ENCODE measurements around the gene ATP6V1G1. TPM values are rescaled to one million over a fixed set of nuclear protein-coding genes. Genes with fewer than 3 reads are reported as not detected.
"Not testable (repeated sequence)": the region's sequence is repeated elsewhere in the genome, so short reads cannot be mapped to it uniquely, and the experiment has no call there.

Gene ATP6V1G1
- total RNA-seq, 4 donors from 2014 or later = 90.9 to 310 (median 130) TPM

GRCh38 chr9:114570742-114571141 is 16.8 kb upstream of the ATP6V1G1 start:
- no peak for DNase-seq
- no peak overlapping the region for H3K4me3 ChIP-seq
- H3K27me3 ChIP-seq = no peaks in the 10 kb centered on the region
- H3K27ac ChIP-seq = no peak overlapping the region
- H3K9me3 ChIP-seq = no peaks in the 10 kb centered on the region
- no peaks in the 10 kb centered on the region for H3K4me1 ChIP-seq
- intact Hi-C loops (cut with DNase I; ENCODE audit: low total_unique reads) = no loop called here
- TF ChIP-seq CTCF (IDR thresholded peaks at IDR 0.05) (no peak), POLR2A (IDR thresholded peaks at IDR 0.05) (no peak)
- H3K36me3 ChIP-seq = no peaks in the 10 kb centered on the region

DNA sequence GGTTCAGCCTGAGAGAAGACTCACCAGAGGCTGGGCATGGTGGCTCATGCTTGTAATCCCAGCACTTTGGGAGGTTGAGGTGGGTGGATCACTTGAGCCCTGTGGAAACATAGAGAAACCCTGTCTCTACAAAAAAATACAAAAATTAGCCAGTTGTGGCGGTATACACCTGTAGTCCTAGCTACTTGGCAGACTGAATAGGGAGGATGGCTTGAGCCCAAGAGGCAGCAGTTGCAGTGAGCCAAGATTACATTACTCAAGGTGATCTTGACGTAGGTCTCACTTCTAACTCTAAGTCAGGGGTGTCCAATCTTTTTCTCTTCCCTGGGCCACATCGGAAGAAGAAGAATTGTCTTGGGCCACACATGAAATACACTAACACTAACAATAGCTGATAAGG is 16.2 kb upstream of the ATP6V1G1 start:
- TF ChIP-seq CTCF (IDR thresholded peaks at IDR 0.05) (no peak), POLR2A (IDR thresholded peaks at IDR 0.05) (no peak)
- Histone ChIP-seq H3K9me3 (no peaks in the 10 kb centered on the region), H3K36me3 (no peaks in the 10 kb centered on the region), H3K27me3 (no peaks in the 10 kb centered on the region), H3K4me3 (no peak overlapping the region), H3K4me1 (no peaks in the 10 kb centered on the region), H3K27ac (no peak overlapping the region)
- intact Hi-C loops (cut with DNase I; ENCODE audit: low total_unique reads) = no loop called here
- DNase-seq = no peak

DNA sequence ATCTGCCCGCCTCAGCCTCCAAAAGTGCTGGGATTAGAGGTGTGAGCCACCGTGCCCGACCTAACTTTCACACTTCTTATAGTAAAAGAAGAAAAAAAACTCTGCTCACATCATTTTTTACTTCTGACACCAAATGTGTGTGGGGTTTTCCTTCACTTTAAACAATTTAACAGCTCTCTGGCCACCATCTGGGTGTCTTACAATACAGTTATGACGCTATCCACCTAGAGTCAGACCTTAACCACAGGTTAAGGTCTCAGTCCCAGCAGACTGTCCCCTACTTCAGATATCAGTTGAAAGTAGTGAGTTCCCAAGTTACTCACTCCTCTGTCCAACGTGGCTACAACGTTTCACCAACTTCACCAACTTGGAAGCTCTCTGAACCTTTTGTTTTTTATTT is 15.4 kb upstream of the ATP6V1G1 start:
- DNase-seq = no peak
- Histone ChIP-seq H3K4me3 (no peak overlapping the region), H3K9me3 (no peaks in the 10 kb centered on the region), H3K27me3 (no peaks in the 10 kb centered on the region), H3K27ac (no peak overlapping the region), H3K36me3 (no peaks in the 10 kb centered on the region), H3K4me1 (no peaks in the 10 kb centered on the region)
- intact Hi-C loops (cut with DNase I; ENCODE audit: low total_unique reads) = no loop called here
- no peak for TF ChIP-seq CTCF (IDR thresholded peaks at IDR 0.05)
- TF ChIP-seq POLR2A (IDR thresholded peaks at IDR 0.05) = no peak

DNA sequence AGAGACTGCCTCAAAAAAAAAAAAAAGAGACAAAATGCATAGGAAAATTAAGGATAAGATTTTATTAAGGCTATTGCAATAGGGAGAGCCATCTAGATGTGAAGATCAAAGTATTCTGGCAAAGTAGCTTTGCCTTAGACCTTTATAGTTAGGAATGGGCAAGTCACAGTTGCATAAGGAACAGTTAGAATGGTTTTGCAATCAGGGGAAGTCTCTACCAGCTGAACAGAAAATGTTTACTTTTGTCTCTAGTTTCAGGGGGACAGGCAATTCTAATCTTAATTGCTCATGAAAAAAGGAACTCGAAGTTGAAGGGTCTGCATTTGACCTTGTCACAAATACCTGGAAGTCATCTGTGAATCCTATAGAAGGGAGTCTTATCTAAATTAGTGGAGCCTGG is 13.1 kb upstream of the ATP6V1G1 start:
- TF ChIP-seq POLR2A (IDR thresholded peaks at IDR 0.05) (no peak), CTCF (IDR thresholded peaks at IDR 0.05) (no peak)
- no peak for DNase-seq
- H3K27me3 ChIP-seq = no peaks in the 10 kb centered on the region
- H3K27ac ChIP-seq = no peak overlapping the region
- no peaks in the 10 kb centered on the region for H3K36me3 ChIP-seq
- H3K4me1 ChIP-seq = no peaks in the 10 kb centered on the region
- intact Hi-C loops (cut with DNase I; ENCODE audit: low total_unique reads) = no loop called here
- H3K4me3 ChIP-seq = no peak overlapping the region
- H3K9me3 ChIP-seq = no peaks in the 10 kb centered on the region

GRCh38 chr9:114576779-114577178 is 10.8 kb upstream of the ATP6V1G1 start:
- H3K4me1 ChIP-seq; intact Hi-C loops (cut with DNase I; ENCODE audit: low total_unique reads); H3K27ac ChIP-seq; H3K36me3 ChIP-seq; H3K9me3 ChIP-seq; H3K4me3 ChIP-seq; H3K27me3 ChIP-seq; DNase-seq: not testable (repeated sequence)

- H3K27ac ChIP-seq; H3K9me3 ChIP-seq; DNase-seq; H3K4me1 ChIP-seq; H3K36me3 ChIP-seq; H3K27me3 ChIP-seq; H3K4me3 ChIP-seq; intact Hi-C loops (cut with DNase I; ENCODE audit: low total_unique reads): not testable (repeated sequence)
Measured at GRCh38 chr9:114578134-114578533, 9.4 kb upstream of the ATP6V1G1 start.

Data from uterus (tissue), 4 donors.